GM12872 (cell line): Measurements from ENCODE around the gene UGCG.

Source experiments
- TF ChIP-seq, protein P1 (sequence below): IDR thresholded peaks from 3 replicates; pipeline ENCODE4 v1.5.1; 2011; ENCODE audit warnings: low read depth, mild to moderate bottlenecking, low read length, moderate library complexity; ENCODE audit not compliant: insufficient read depth

UGCG gene

DNA sequence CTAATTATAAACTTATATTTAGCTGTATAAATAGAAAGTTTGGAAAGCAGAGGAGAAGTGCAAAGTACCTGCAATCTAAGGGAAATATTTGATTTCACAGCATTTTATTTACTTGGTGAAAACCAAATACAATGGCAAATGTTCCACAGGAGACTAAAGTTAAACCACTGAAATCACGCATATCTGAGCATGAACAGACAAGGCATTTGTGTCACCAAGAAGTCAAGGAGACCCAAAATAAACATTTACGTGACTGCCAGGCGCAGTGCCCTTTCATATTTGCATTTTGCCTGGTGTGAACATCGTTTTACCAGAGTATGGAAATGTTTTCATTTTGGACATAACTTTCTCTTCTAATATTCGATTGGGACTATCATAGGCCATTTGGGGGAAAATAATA, 20.6 kb downstream of the UGCG start:
- TF ChIP-seq, protein P1, sequence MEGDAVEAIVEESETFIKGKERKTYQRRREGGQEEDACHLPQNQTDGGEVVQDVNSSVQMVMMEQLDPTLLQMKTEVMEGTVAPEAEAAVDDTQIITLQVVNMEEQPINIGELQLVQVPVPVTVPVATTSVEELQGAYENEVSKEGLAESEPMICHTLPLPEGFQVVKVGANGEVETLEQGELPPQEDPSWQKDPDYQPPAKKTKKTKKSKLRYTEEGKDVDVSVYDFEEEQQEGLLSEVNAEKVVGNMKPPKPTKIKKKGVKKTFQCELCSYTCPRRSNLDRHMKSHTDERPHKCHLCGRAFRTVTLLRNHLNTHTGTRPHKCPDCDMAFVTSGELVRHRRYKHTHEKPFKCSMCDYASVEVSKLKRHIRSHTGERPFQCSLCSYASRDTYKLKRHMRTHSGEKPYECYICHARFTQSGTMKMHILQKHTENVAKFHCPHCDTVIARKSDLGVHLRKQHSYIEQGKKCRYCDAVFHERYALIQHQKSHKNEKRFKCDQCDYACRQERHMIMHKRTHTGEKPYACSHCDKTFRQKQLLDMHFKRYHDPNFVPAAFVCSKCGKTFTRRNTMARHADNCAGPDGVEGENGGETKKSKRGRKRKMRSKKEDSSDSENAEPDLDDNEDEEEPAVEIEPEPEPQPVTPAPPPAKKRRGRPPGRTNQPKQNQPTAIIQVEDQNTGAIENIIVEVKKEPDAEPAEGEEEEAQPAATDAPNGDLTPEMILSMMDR, result no peak

GRCh38 chr9:111917980-111918379, 21.4 kb downstream of the UGCG start:
- TF ChIP-seq, protein P1, result no peak

DNA sequence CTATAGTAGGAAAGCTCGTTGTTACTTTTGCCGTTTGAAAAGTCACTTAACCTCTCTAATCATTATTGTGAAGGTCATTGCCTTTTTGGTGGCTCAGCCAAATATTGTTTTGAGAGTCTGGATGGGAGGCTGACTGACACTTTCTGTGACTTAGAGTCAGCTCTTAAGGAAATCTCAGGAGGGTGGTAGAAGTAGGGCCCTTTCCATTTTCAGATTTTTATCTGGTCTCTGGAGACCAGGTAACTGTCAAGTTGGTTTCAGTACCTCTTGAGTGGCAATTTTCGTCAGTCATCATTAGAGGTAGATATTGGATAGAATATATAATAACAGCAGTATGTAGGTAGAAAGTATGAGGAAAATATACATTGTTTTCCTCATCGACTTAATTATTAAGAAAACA, 23.3 kb downstream of the UGCG start:
- TF ChIP-seq, protein P1, result no peak

DNA sequence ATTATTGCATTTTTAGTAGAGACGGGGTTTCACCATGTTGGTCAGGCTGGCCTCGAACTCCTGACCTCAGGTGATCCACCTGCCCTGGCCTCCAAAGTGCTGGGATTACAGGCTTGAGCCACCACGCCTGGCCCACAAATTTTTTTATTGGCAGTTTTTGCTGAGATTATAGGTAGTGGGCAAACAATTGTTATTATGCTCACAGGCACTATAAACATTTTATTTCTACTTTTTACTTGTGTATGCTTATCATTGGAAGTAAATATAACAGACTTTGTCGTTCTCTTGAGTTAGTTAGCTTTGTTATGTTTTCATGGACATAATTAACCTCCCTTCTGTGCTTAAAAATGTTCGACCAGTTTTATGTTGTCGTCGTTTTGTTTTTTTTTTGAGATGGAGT, 23.9 kb downstream of the UGCG start:
- TF ChIP-seq, protein P1, result no peak

DNA sequence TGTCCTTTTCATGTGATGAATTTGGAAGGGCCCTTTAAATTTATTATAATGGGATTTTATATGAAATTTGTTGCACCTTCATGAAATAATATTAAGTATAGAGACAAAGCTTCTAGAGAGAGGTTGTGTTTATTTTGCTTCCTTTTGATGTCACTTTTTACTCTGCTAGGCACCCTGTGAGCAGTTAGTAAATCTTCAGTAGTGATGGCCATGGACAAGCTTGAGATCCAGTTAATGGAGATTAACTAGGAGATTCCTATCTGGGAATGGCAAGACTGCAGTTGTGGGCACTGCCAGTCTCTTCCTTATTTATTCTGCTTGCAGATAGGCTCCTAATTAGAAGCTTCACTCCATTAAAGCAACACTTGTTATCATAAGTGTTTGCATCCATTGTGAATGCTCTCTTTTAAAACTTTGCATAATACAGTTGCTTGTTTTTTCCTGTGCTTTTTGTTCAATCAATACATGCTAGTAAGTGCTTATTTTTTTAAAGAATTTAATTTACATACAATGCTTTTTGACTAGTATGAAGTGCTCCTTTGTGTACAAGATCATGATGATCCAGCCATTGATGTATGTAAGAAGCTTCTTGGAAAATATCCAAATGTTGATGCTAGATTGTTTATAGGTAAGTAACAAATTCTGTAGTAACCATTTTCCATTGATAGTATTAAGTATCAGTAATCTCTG, 25.9 kb downstream of the UGCG start:
- TF ChIP-seq, protein P1, result no peak

DNA sequence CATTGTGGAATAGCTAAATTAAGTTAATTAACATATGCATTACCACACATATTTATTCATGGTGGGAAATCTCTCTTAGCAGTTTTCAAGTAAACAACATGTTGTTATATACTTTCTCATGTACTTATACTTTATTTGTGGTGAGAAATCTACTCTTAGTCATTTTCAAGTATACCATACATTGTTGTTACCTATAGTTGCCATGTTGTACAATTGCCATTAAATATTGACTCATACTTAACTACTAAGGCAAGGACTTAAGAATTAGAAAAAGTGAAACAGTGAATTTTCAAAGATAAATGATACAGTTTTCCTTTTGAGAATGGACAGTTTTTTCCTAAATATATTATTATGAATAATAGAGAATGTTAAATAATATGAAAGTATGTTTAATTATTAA, 27.7 kb downstream of the UGCG start:
- TF ChIP-seq, protein P1, result no peak

DNA sequence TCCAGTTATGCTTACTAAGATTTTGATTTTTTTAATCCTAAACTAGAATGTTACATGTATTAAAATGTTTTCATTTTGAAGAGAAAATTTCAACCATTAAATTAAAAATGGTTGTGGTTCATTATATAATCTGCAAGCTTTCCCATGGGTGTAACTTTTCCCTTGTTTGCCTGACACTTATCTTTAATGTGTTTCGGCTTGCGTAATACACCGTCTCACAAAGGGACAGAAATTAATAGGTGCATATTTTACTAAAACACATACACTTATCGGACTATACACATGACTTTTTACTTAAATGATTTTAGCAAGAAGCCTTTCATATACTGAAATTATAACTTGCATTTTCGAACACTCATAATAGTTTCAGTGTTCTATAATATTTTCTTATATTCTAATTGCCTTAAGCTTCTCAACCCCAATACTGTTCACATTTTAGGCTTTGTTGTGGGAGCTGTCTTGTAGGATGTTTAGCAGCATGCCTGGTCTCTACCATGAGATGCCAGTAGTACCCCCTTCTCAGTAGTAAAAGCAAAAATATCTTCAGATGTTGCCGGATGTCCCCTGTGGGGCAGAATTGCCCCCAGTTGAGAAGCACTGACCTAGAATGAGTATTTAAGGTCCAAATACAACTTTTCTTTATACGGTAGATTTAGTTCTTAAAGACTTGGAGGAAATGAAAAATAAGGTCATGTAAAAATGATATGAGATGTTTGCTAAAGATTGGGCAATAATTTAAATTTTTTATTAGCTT, 28.6 kb downstream of the UGCG start:
- TF ChIP-seq, protein P1, result no peak
